LoVo (cell line): ENCODE results near the gene B4GALT5.
"Not testable (repeated sequence)": the region's sequence is repeated elsewhere in the genome, so short reads cannot be mapped to it uniquely, and the experiment has no call there.

ENCODE experiments used
- DNase-seq: peaks from one replicate; pipeline ENCODE4 v3.0.0-alpha.2; 2016; ENCODE audit warnings: low spot score

Gene B4GALT5

GRCh38 chr20:49729780-49730179 is 16.1 kb upstream of the B4GALT5 start:
- no peak for DNase-seq

- DNase-seq: no peak
Measured at GRCh38 chr20:49727894-49728885, 14.5 kb upstream of the B4GALT5 start.

- no peak for DNase-seq
Measured at GRCh38 chr20:49727478-49727877, 13.8 kb upstream of the B4GALT5 start.

- DNase-seq: no peak
Measured at GRCh38 chr20:49725694-49726093, 12.0 kb upstream of the B4GALT5 start.

- not testable (repeated sequence) for DNase-seq
Measured at GRCh38 chr20:49725224-49725606, 11.5 kb upstream of the B4GALT5 start.

- DNase-seq: no peak
Measured at GRCh38 chr20:49724408-49725223, 10.9 kb upstream of the B4GALT5 start.

DNA sequence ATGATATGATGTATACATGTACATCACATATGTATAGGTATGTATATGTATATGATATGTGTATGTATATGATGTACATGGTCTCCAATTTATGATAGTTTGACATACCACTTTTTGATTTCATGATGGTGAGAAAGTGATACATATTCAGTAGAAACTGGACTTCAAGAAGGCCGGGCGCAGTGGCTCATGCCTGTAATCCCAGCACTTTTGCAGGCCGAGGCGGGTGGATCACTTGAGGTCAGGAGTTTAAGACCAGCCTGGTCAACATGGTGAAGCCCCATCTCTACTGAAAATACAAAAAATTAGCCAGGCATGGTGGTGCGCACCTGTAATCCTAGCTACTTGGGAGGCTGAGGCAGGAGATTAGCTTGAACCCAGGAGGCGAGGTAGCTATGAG is 10.1 kb upstream of the B4GALT5 start:
- not testable (repeated sequence) for DNase-seq

DNA sequence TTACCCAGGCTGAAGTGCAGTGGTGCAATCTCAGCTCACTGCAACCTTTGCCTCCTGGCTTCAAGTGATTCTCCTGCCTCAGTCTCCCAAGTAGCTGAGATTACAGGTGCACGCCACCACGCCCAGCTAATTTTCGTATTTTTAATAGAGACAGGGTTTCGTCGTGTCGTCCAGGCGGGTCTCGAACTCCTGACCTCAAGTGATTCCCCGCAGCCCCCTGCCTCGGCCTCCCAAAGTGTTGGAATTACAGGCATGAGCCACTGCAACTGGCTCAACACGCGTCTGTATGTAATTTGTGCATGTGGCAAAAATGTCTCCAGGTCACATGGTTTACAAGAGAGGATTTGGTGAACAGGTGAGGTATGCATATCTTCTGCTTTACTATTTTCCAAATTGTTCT is 7.6 kb upstream of the B4GALT5 start:
- DNase-seq: not testable (repeated sequence)

DNA sequence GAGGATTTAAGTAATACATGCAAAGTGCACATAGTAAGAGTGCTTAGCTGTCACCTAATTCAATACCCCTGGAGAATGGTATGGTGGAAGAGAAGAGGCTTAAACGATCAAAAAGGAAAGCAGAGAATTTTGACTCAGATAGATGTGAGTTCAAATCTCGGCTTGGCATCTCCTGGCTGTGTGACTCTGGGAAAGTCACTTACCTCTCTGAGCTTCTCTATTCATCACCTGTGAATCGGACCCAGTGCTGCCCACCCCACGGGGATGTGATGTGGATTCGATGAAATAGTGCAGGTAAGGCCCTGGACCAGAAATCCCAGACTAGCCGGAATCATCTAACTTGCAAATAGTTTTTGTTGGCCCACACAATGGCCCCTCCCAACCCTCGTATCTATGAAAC is 1.8 kb upstream of the B4GALT5 start:
- no peak for DNase-seq

DNA sequence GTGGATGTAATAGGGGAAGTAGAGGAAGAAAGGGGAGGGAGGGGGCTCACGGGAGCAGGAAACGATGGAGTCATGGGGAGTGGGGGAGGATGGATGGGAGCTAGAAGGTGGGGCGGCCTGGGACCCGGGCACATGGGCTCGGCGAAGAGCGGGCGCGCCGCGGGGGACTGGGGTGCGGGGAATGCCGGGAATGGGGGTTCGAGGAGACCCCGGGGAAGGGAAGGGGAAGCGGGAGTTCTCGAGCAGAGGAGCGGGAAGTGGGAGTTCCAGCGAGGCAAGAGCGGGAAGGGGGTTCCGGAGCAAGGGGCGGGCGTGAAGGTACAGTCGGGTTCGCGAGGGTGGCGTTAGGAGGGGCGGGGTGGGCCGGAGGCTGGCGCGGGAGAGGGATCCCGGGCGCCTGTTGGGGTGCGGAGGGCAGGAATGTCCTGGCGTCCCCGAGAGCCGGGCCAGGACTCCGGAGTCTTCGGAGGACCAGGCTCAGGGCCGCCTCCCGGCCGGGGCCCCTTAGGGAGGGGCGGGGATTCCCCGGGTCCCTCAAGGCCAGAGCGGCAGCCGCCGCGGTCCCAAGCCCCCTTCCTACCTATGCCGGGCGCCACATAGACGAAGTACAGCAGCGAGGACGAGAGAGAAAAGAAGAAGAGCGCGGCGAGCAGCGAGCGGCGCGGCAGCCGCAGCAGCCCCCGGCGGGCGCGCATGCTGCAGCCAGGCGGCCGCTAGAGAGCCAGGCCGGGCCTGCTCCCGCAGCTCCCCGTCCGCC is 504 bp downstream of the B4GALT5 start:
- no peak for DNase-seq

GRCh38 chr20:49712646-49712995 is 1.1 kb downstream of the B4GALT5 start:
- DNase-seq: no peak

DNA sequence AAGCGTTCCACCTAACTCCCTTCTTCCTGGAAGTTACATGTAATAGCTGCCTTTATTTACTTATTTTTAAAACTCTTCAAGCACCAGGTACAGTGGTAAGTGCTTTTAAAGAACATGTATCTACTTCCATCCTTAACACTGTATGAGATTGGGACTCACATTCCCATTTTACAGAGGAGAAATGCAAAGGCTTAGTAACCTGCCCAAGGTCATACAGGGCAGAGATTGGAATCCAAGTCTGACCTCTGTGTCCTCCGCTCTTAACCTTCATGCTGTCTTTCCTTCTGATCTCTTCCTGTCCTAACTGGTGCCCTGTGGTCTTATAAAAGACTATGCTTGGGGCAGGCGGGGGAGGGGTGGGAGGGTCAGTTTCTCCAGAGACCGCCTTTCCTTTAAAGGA is 1.6 kb downstream of the B4GALT5 start:
- DNase-seq: no peak

GRCh38 chr20:49711667-49711987 is 2.1 kb downstream of the B4GALT5 start:
- DNase-seq: no peak

GRCh38 chr20:49710971-49711666 is 2.6 kb downstream of the B4GALT5 start:
- DNase-seq: no peak

DNA sequence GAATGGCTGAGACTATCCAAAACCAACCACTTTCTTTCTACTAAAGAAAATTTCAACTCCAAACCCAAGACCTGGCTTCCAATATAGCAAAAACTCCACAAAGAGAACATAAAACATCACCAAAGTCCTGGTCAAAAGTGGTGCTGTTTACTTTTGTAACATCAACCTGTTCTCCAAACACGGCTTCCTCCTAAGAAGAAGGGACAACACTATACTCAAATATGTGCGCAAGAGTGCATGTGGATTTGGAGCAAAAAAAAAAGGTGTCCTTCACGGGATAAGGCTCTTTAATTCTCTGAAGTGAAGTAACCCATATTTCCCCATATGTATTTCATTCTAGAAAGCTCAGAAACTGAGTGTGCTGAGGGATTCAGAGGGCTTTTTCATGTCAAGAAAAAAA is 6.6 kb downstream of the B4GALT5 start:
- no peak for DNase-seq

DNA sequence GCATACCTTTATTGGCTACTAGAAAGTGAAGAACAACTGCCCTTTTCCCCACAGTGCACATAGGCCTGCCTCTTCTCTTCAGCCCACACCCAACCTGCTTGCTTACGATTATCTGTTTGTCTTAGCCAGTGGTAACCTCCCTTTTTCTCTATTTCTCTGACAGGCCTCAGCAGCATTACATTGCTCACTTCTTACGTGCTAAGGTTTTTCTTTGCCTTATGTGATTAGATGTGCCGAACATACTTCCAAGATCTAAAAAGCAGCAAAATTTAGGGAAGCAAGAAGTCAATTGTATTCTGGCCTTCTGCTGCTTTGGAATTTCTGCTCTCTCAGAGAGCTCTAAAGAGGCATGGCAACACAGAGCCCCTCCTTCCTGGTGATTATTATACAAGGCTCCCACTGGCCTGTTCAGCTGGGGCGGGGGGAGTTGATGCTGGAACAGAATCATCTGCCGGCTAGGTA is 7.0 kb downstream of the B4GALT5 start:
- DNase-seq: no peak

DNA sequence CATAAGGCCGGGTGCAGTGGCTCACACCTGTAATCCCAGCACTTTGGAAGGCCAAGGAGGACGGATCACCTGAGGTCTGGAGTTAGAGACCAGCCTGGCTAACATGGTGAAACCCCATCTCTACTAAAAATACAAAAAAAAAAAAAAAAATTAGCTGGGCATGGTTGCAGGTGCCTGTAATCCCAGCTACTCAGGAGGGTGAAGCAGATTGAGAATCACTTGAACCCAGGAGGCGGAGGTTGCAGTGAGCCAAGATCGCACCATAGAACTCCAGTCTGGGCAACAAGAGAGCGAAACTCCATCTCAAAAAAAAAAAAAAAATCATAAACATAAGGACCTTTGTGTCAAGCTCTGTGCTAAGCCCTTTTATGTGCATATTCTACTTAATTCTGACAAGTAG is 7.8 kb downstream of the B4GALT5 start:
- DNase-seq: not testable (repeated sequence)

DNA sequence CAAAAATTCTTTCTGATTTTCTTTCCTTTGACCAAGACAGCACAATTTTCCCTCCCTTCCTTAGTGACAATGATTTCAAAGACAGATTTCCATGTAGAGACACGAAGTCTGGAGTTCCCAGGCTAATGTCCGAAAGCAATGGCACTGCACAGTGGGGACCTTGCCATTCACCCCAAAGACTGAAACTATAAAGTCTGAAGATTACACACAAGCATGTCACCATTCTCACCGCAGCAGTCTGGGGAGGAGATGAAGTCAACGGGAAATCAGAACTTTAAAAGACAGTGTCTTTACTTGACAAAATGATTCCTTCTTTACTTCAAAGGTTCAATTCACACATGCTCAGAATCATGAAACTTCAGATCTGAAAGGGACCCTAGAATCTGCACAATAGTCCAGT is 8.3 kb downstream of the B4GALT5 start:
- DNase-seq: no peak

DNA sequence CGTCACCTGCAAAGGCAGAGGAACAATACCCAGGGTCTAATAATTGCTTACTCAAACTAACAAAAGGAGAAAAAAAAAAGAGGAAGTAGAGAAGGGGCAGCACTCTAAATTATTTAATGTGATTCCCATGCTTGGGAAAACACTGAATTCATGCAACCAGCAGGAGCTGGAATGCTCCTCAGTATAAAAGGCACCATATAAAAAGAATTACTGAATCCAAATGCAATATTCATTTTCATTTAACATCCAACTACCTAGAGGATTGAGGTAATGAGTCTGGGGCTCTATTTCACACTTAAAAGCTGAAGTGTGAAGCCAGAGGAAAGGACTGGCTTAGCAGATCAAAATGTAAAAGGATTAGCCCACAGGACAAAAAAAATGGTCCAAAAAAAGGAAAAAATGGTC is 8.7 kb downstream of the B4GALT5 start:
- DNase-seq: no peak

GRCh38 chr20:49701916-49702315 is 11.8 kb downstream of the B4GALT5 start:
- no peak for DNase-seq

- no peak for DNase-seq
Measured at GRCh38 chr20:49701241-49701790, 12.4 kb downstream of the B4GALT5 start.
